Pancreas (tissue), 10 donors: ENCODE results near the gene IRF2. TPM values are rescaled to one million over a fixed set of nuclear protein-coding genes. Genes with fewer than 3 reads are reported as not detected.
A peak's percentile ranks its signal among the peaks of the same experiment; 100 is the strongest.

ENCODE experiments used
- ATAC-seq, 4 donors: fragments of 200-7000 bp; cut with Tn5 transposase; one replicate each; pipeline versions ENCODE4 v1.8.0 to v1.9.1; 2020; ENCODE audit warnings: mild to moderate bottlenecking in 4 of 4, moderate library complexity in 4 of 4
- DNase-seq, 6 donors: peaks; one replicate each; pipeline ENCODE4 v3.0.0-alpha.2; 2020
- FAIRE-seq: peaks from 2 replicates; lab custom pipeline; 2012; peaks lifted over from hg19 to GRCh38; lab: Jason Lieb, UNC
- H3K27ac ChIP-seq, 4 donors: fragments of 200-600 bp; sonication (generic); 1 replicate in 3 of 4; 2 replicates in 1 of 4; pipeline versions ENCODE4 v1.5.0 to v1.8.0; 2020
- H3K27me3 ChIP-seq, 4 donors: fragments of 200-600 bp; one replicate each; pipeline ENCODE4 v1.8.0; 2021
- H3K36me3 ChIP-seq, 3 donors: fragments of 200-600 bp; sonication (generic) in 1 of 3; one replicate each; pipeline versions ENCODE4 v1.5.0 to v1.8.0; 2020 to 2021
- H3K4me1 ChIP-seq, 3 donors: fragments of 200-600 bp; one replicate each; pipeline ENCODE4 v1.8.0; 2021
- H3K4me3 ChIP-seq, 4 donors: fragments of 200-600 bp; sonication (generic) in 2 of 4; one replicate each; pipeline versions ENCODE4 v1.5.0 to v1.8.0; 2020 to 2021
- H3K9me3 ChIP-seq, 4 donors: fragments of 200-600 bp; one replicate each; pipeline ENCODE4 v1.8.0; 2021
- CTCF ChIP-seq, 4 donors: fragments of 200-600 bp; sonication (generic) in 3 of 4; IDR thresholded peaks; one replicate each; pipeline versions ENCODE4 v1.5.0 to v1.8.0; 2021; ENCODE audit warnings: antibody characterized with exemption in 4 of 4
- WGBS, 2 donors: extraction: QIAGEN DNeasy Blood & Tissue Kit; methylation state at CpG; one replicate each; pipeline ENCODE4 v1.1.7; 2013; 5-methylcytosine and 5-hydroxymethylcytosine counted together
- intact Hi-C, 3 donors: fragments of 100-400 bp; cut with DNase I; formaldehyde crosslinking; loops; one replicate each; pipeline versions ENCODE4 v1.11.1 to v1.14.2; 2022
- polyA plus RNA-seq, 2 donors: library from polyadenylated mRNA; stranded (reverse); fragments of 200-250 nt; gene quantifications; one replicate each; pipeline ENCODE4 v1.2.3, GENCODE V29; 2013
- total RNA-seq, 6 donors: library from RNA; stranded (reverse); fragmentation: NEBNext Ultra II Directional in 4 of 6; extraction: Animal tissue kit (Norgen Biotek cat#: 25700) in 4 of 6; gene quantifications; one replicate each; pipeline versions ENCODE4 v1.2.1 to v1.2.4, GENCODE V29; 2021 to 2023
- donor health status: healthy with polysubstance abuse.
- donor health status: DM: no; HTN: no; CAD: no; lungs with moderate emphysema.
- donor health status: DM: no; HTN: no; CAD: no.
- donor health status: control.
- donor health status: control.
- donor health status: Bipolar disorder and iron deficiency.
- donor health status: DM: yes; HTN: yes; CAD: no.
- donor health status: DM: no; HTN: no; CAD: no.
- donor health status: DM: no; HTN: no; CAD: no.
- donor health status: DM: yes; HTN: yes; CAD: no.

IRF2 gene
- total and polyA plus RNA-seq, 8 donors, result 6.8 to 32.3 (median 12.3) TPM

DNA sequence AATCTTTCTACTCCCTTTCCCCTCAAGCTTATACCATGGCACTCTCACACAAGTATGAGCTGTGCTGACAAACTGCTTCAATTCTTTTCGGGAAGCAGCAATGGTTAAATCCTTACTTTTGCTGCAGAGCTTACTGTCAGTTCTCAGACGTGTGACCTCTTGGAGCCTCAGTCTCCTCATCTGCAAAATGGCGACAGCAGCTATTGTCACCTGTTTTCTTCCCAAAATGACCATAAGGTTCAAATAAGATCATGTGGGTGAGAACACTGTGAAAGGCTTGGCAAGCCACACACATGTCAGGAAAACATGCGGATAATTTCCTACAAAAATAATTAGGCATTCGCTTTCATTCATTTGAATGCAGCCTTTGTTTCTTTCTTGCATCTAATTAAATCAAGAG is 36.8 kb upstream of the IRF2 start:
- no peak overlapping the region for H3K27ac ChIP-seq
- no peak for TF ChIP-seq CTCF (IDR thresholded peaks at IDR 0.05)
- no peaks in the 10 kb centered on the region for H3K9me3 ChIP-seq
- no peaks in the 10 kb centered on the region for H3K36me3 ChIP-seq
- H3K4me3 ChIP-seq, result no peak overlapping the region
- no peaks in the 10 kb centered on the region for H3K27me3 ChIP-seq
- 76 to 84% methylated on average over 5 of the region's 5 CpGs for WGBS, 2 donors
- H3K4me1 ChIP-seq, result no peaks in the 10 kb centered on the region
- FAIRE-seq (no peak), ATAC-seq (no peak), DNase-seq (no peak)
- intact Hi-C loops, result no loop called here

GRCh38 chr4:184510401-184510800 is 36.1 kb upstream of the IRF2 start:
- 90 to 99% methylated on average over 3 of the region's 3 CpGs for WGBS, 2 donors
- Histone ChIP-seq H3K4me1 (no peaks in the 10 kb centered on the region), H3K27ac (no peak overlapping the region), H3K4me3 (no peak overlapping the region), H3K9me3 (no peaks in the 10 kb centered on the region), H3K36me3 (no peaks in the 10 kb centered on the region), H3K27me3 (no peaks in the 10 kb centered on the region)
- DNase-seq, result no peak
- ATAC-seq, result peak in 2 of 4 donors; percentile 52 to 53
- intact Hi-C loops, result no loop called here
- TF ChIP-seq CTCF (IDR thresholded peaks at IDR 0.05), result no peak
- FAIRE-seq, result no peak

DNA sequence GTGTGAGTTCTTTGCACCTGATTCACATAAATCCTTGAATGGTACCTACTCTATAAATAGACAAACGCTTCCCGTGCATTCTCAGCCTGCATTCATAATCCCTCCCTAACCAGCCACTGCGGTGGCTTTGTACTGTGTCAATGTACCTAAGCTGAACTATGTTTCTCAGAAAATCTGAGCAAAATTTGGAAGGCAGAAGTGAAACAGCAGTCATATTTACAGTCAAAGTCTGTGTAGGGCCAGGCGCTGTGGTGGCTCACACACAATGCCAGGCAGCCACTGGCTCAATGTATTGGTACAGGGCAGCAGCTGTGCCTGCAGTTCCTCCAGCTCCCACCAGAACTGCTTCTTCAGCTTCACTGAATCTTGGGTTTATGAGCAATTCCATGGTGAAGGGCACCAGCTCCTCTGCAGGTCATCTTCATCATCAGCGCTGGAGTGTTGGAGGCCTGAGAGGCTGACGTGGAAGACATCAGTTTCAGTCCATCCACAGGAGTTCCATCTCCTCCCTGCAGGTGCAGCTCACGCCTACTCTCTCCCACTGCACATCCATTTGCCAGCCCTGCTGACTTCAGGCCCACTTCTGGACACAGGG is 32.3 kb upstream of the IRF2 start:
- peak in 3 of 4 donors; percentile 45 to 61 (median 46) for ATAC-seq
- no peak for DNase-seq
- H3K4me1 ChIP-seq, result no peaks in the 10 kb centered on the region
- no peak for TF ChIP-seq CTCF (IDR thresholded peaks at IDR 0.05)
- intact Hi-C loops, result no loop called here
- no peak for FAIRE-seq
- H3K27me3 ChIP-seq, result no peaks in the 10 kb centered on the region
- no peaks in the 10 kb centered on the region for H3K9me3 ChIP-seq
- H3K4me3 ChIP-seq, result no peak overlapping the region
- H3K36me3 ChIP-seq, result no peaks in the 10 kb centered on the region
- no peak overlapping the region for H3K27ac ChIP-seq
- 83 to 95% methylated on average over 7 of the region's 7 CpGs for WGBS, 2 donors

DNA sequence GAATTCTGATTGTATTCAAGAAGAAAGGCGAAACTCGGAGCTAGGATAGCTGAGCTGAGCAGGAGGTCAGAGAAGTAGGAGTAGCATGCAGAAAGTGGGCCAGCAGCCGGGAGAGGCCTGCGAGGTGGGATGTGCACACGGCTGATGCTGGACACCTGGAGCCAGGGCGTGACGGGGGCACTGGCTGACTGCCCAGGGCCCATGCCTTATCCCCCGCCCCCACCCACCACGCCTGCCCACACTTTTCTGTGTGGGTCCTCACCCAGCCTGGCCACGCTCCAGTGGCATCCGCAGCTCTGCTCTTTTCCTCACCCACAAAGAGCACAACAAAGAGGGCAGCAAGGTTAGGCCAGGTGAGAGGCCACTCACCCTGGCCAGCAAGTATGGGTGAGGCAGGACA is 30.0 kb upstream of the IRF2 start:
- Histone ChIP-seq H3K36me3 (no peaks in the 10 kb centered on the region), H3K4me1 (no peaks in the 10 kb centered on the region), H3K27ac (no peak overlapping the region), H3K4me3 (no peak overlapping the region), H3K27me3 (no peaks in the 10 kb centered on the region), H3K9me3 (no peaks in the 10 kb centered on the region)
- ATAC-seq (no peak), DNase-seq (no peak), FAIRE-seq (no peak)
- TF ChIP-seq CTCF (IDR thresholded peaks at IDR 0.05), result no peak
- 85 to 89% methylated on average over 11 of the region's 11 CpGs for WGBS, 2 donors
- intact Hi-C loops, result no loop called here

DNA sequence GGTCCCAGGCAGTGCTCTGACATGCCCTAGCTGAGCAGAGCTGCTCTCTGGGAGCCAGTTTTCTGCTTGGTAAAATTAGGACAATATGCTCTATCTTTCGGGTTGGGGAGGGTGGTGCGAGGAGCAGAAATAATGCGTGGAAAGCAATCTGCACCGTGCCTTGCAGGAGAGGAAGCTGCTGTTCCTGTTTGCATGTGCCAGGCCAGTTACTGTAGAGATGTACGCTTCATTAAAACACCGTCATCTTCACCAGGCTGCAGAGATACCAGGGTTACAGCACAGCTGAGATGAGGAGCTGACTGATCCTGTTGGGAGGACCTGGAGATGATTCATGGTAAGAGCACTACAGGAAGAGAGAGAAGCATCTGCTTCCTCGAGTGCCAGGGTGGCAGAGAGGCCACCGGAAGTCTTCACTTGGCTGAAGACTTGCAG is 29.5 kb upstream of the IRF2 start:
- no peaks in the 10 kb centered on the region for H3K9me3 ChIP-seq
- no peaks in the 10 kb centered on the region for H3K36me3 ChIP-seq
- TF ChIP-seq CTCF (IDR thresholded peaks at IDR 0.05), result no peak
- DNase-seq (peak in 1 of 6 donors; percentile 6), FAIRE-seq (no peak), ATAC-seq (peak in 3 of 4 donors; percentile 48 to 88 (median 85))
- H3K27me3 ChIP-seq, result no peaks in the 10 kb centered on the region
- WGBS, 2 donors, result 77 to 79% methylated on average over 8 of the region's 8 CpGs
- H3K4me1 ChIP-seq, result no peaks in the 10 kb centered on the region
- H3K4me3 ChIP-seq, result no peak overlapping the region
- no peak overlapping the region for H3K27ac ChIP-seq
- intact Hi-C loops, result no loop called here
